Hepatocyte (in vitro differentiated cells): Measurements from ENCODE around the gene AKT2.

Experiments used
- EZH2 ChIP-seq: fragments of 200-600 bp; sonication (generic); IDR thresholded peaks from 2 replicates; pipeline ENCODE4 v1.6.1; 2016; ENCODE audit warnings: antibody characterized with exemption, mild to moderate bottlenecking, borderline replicate concordance
- EZH2phosphoT487 ChIP-seq: fragments of 200-600 bp; sonication (generic); IDR thresholded peaks from one replicate; pipeline ENCODE4 v1.6.1; 2018; ENCODE audit warnings: antibody characterized with exemption, mild to moderate bottlenecking, low read depth, moderate library complexity; ENCODE audit not compliant: unreplicated experiment, severe bottlenecking
- TF ChIP-seq, protein P1 (sequence below): fragments of 200-600 bp; sonication (generic); IDR thresholded peaks from 2 replicates; pipeline ENCODE4 v1.5.1; 2016; ENCODE audit warnings: antibody characterized with exemption, mild to moderate bottlenecking; ENCODE audit not compliant: poor library complexity

DNA sequence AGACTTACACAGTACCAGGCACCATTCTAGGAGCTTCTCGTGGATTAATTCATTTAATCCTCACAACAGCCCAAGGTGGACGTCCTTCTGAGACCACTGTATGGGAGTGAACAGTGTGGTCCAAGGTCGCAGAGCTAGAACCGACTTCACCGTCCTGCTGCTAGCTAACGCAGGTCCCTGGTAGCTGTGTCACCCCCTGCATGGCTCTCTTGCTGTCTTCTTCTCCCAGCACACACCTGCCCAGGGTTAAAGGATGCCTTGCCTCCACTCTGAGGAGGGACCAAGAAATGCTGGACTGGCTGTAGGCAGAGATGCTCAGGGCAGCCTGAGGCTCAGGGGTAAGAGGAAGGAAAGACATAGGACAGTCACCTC lies 3.0 kb downstream of the AKT2 start:
- TF ChIP-seq EZH2phosphoT487 = no peak
- TF ChIP-seq, protein P1, sequence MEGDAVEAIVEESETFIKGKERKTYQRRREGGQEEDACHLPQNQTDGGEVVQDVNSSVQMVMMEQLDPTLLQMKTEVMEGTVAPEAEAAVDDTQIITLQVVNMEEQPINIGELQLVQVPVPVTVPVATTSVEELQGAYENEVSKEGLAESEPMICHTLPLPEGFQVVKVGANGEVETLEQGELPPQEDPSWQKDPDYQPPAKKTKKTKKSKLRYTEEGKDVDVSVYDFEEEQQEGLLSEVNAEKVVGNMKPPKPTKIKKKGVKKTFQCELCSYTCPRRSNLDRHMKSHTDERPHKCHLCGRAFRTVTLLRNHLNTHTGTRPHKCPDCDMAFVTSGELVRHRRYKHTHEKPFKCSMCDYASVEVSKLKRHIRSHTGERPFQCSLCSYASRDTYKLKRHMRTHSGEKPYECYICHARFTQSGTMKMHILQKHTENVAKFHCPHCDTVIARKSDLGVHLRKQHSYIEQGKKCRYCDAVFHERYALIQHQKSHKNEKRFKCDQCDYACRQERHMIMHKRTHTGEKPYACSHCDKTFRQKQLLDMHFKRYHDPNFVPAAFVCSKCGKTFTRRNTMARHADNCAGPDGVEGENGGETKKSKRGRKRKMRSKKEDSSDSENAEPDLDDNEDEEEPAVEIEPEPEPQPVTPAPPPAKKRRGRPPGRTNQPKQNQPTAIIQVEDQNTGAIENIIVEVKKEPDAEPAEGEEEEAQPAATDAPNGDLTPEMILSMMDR = no peak
- no peak for TF ChIP-seq EZH2
